ENCODE data around the gene GPR156. TPM values are rescaled to one million over a fixed set of nuclear protein-coding genes. Genes with fewer than 3 reads are reported as not detected.
A peak's percentile ranks its signal among the peaks of the same experiment; 100 is the strongest.
"Not testable (repeated sequence)": the region's sequence is repeated elsewhere in the genome, so short reads cannot be mapped to it uniquely, and the experiment has no call there.

Gene GPR156
- total RNA-seq, 2 experiments from 2014 or later = not detected

GRCh38 chr3:120245386-120245785, 39.6 kb downstream of the GPR156 start:
- ATAC-seq (ENCODE audit: low read depth) = no peak

GRCh38 chr3:120244834-120245225, 40.2 kb downstream of the GPR156 start:
- Mint-ChIP-seq H3K27ac (no peak overlapping the region), H3K36me3 (no peaks in the 10 kb centered on the region), H3K9me3 (no peaks in the 10 kb centered on the region), H3K27me3 (peaks cover 17% of the 10 kb centered on the region), H3K4me1 (no peaks in the 10 kb centered on the region), H3K4me3 (no peak overlapping the region)
- DNase-seq (no peak), ATAC-seq (ENCODE audit: low read depth) (no peak)
- POLR2A ChIA-PET = no interaction called here

More at GRCh38 chr3:120245386-120245785, 39.6 kb downstream of the GPR156 start:
- Mint-ChIP-seq H3K4me3 (no peak overlapping the region), H3K4me1 (no peaks in the 10 kb centered on the region), H3K36me3 (no peaks in the 10 kb centered on the region), H3K27ac (no peak overlapping the region), H3K9me3 (no peaks in the 10 kb centered on the region), H3K27me3 (peaks cover 13% of the 10 kb centered on the region)
- POLR2A ChIA-PET = no interaction called here
- no peak for DNase-seq

GRCh38 chr3:120239644-120240043, 45.4 kb downstream of the GPR156 start:
- Mint-ChIP-seq H3K4me3 (no peak overlapping the region), H3K27me3 (peaks cover 31% of the 10 kb centered on the region), H3K4me1 (no peaks in the 10 kb centered on the region), H3K9me3 (peaks cover under 1% of the 10 kb centered on the region), H3K27ac (no peak overlapping the region), H3K36me3 (no peaks in the 10 kb centered on the region)
- POLR2A ChIA-PET = no interaction called here
- DNase-seq (no peak), ATAC-seq (ENCODE audit: low read depth) (no peak)

- no peak overlapping the region for H3K27ac Mint-ChIP-seq
- H3K9me3 Mint-ChIP-seq = no peaks in the 10 kb centered on the region
- no peak for DNase-seq
- ATAC-seq (ENCODE audit: low read depth) = peak; percentile 18
- POLR2A ChIA-PET = no interaction called here
- H3K4me1 Mint-ChIP-seq = peaks cover 3% of the 10 kb centered on the region
- no peak overlapping the region for H3K4me3 Mint-ChIP-seq
- H3K27me3 Mint-ChIP-seq = no peaks in the 10 kb centered on the region
- H3K36me3 Mint-ChIP-seq = no peaks in the 10 kb centered on the region
Measured at GRCh38 chr3:120227710-120228347, 57.2 kb downstream of the GPR156 start.

GRCh38 chr3:120224237-120224636, 60.8 kb downstream of the GPR156 start:
- no peak overlapping the region for H3K27ac Mint-ChIP-seq
- DNase-seq (no peak), ATAC-seq (ENCODE audit: low read depth) (no peak)
- no peak overlapping the region for H3K4me3 Mint-ChIP-seq
- no peaks in the 10 kb centered on the region for H3K36me3 Mint-ChIP-seq
- H3K9me3 Mint-ChIP-seq = peaks cover 1% of the 10 kb centered on the region
- peaks cover 4% of the 10 kb centered on the region for H3K27me3 Mint-ChIP-seq
- POLR2A ChIA-PET = no interaction called here
- peaks cover 3% of the 10 kb centered on the region for H3K4me1 Mint-ChIP-seq

- Mint-ChIP-seq H3K36me3 (no peaks in the 10 kb centered on the region), H3K27me3 (peaks cover 4% of the 10 kb centered on the region), H3K9me3 (peaks cover 3% of the 10 kb centered on the region), H3K27ac (no peak overlapping the region), H3K4me3 (no peak overlapping the region), H3K4me1 (no peaks in the 10 kb centered on the region)
- POLR2A ChIA-PET = no interaction called here
- DNase-seq (no peak), ATAC-seq (ENCODE audit: low read depth) (no peak)
Measured at GRCh38 chr3:120218981-120219380, 66.0 kb downstream of the GPR156 start.

GRCh38 chr3:120216633-120217032, 68.4 kb downstream of the GPR156 start:
- H3K9me3 Mint-ChIP-seq; H3K4me3 Mint-ChIP-seq; POLR2A ChIA-PET; H3K27me3 Mint-ChIP-seq; DNase-seq; ATAC-seq (ENCODE audit: low read depth); H3K36me3 Mint-ChIP-seq; H3K27ac Mint-ChIP-seq; H3K4me1 Mint-ChIP-seq: not testable (repeated sequence)

GRCh38 chr3:120214176-120214575, 70.8 kb downstream of the GPR156 start:
- ATAC-seq (ENCODE audit: low read depth) (no peak), DNase-seq (no peak)
- no peak overlapping the region for H3K4me3 Mint-ChIP-seq
- H3K9me3 Mint-ChIP-seq = peaks cover 2% of the 10 kb centered on the region
- H3K27ac Mint-ChIP-seq = no peak overlapping the region
- H3K36me3 Mint-ChIP-seq = no peaks in the 10 kb centered on the region
- no peaks in the 10 kb centered on the region for H3K4me1 Mint-ChIP-seq
- H3K27me3 Mint-ChIP-seq = peaks cover 15% of the 10 kb centered on the region
- POLR2A ChIA-PET = no interaction called here

GRCh38 chr3:120212505-120212904, 72.5 kb downstream of the GPR156 start:
- no peak for ATAC-seq (ENCODE audit: low read depth)
- H3K4me1 Mint-ChIP-seq = no peaks in the 10 kb centered on the region
- H3K27me3 Mint-ChIP-seq = peaks cover 19% of the 10 kb centered on the region
- H3K36me3 Mint-ChIP-seq = no peaks in the 10 kb centered on the region
- H3K9me3 Mint-ChIP-seq = no peaks in the 10 kb centered on the region
- POLR2A ChIA-PET = no interaction called here
- H3K27ac Mint-ChIP-seq = no peak overlapping the region
- DNase-seq = no peak
- H3K4me3 Mint-ChIP-seq = no peak overlapping the region

GRCh38 chr3:120209425-120209824, 75.6 kb downstream of the GPR156 start:
- Mint-ChIP-seq H3K36me3 (no peaks in the 10 kb centered on the region), H3K9me3 (no peaks in the 10 kb centered on the region), H3K4me1 (no peaks in the 10 kb centered on the region), H3K27ac (no peak overlapping the region), H3K27me3 (peaks cover 19% of the 10 kb centered on the region), H3K4me3 (no peak overlapping the region)
- ATAC-seq (ENCODE audit: low read depth) (no peak), DNase-seq (no peak)
- POLR2A ChIA-PET = no interaction called here

- no peak overlapping the region for H3K4me3 Mint-ChIP-seq
- H3K9me3 Mint-ChIP-seq = no peaks in the 10 kb centered on the region
- no peak overlapping the region for H3K27ac Mint-ChIP-seq
- no peak for ATAC-seq (ENCODE audit: low read depth)
- H3K4me1 Mint-ChIP-seq = no peaks in the 10 kb centered on the region
- H3K27me3 Mint-ChIP-seq = peaks cover 4% of the 10 kb centered on the region
- POLR2A ChIA-PET = no interaction called here
- H3K36me3 Mint-ChIP-seq = no peaks in the 10 kb centered on the region
- DNase-seq = no peak
Measured at GRCh38 chr3:120204338-120204737, 80.7 kb downstream of the GPR156 start.

GRCh38 chr3:120203621-120204020, 81.4 kb downstream of the GPR156 start:
- H3K27ac Mint-ChIP-seq = no peak overlapping the region
- H3K4me1 Mint-ChIP-seq = no peaks in the 10 kb centered on the region
- DNase-seq (no peak), ATAC-seq (ENCODE audit: low read depth) (no peak)
- H3K9me3 Mint-ChIP-seq = no peaks in the 10 kb centered on the region
- no peak overlapping the region for H3K4me3 Mint-ChIP-seq
- H3K36me3 Mint-ChIP-seq = no peaks in the 10 kb centered on the region
- H3K27me3 Mint-ChIP-seq = peaks cover 4% of the 10 kb centered on the region
- POLR2A ChIA-PET = no interaction called here

- no peak for DNase-seq
- POLR2A ChIA-PET = no interaction called here
- Mint-ChIP-seq H3K9me3 (no peaks in the 10 kb centered on the region), H3K4me3 (no peak overlapping the region), H3K27me3 (peaks cover under 1% of the 10 kb centered on the region), H3K36me3 (no peaks in the 10 kb centered on the region), H3K27ac (no peak overlapping the region), H3K4me1 (no peaks in the 10 kb centered on the region)
- ATAC-seq (ENCODE audit: low read depth) = no peak
Measured at GRCh38 chr3:120203016-120203415, 82.0 kb downstream of the GPR156 start.

GRCh38 chr3:120202363-120202762, 82.7 kb downstream of the GPR156 start:
- POLR2A ChIA-PET = no interaction called here
- Mint-ChIP-seq H3K4me1 (no peaks in the 10 kb centered on the region), H3K4me3 (no peak overlapping the region), H3K27ac (no peak overlapping the region), H3K27me3 (no peaks in the 10 kb centered on the region), H3K36me3 (no peaks in the 10 kb centered on the region), H3K9me3 (no peaks in the 10 kb centered on the region)
- no peak for ATAC-seq (ENCODE audit: low read depth)
- DNase-seq = no peak
